ENCODE measurements around the gene PER2. TPM values are rescaled to one million over a fixed set of nuclear protein-coding genes. Genes with fewer than 3 reads are reported as not detected.

Gene PER2
- total RNA-seq, 2 experiments from 2014 or later = 8.4 to 18.6 TPM

DNA sequence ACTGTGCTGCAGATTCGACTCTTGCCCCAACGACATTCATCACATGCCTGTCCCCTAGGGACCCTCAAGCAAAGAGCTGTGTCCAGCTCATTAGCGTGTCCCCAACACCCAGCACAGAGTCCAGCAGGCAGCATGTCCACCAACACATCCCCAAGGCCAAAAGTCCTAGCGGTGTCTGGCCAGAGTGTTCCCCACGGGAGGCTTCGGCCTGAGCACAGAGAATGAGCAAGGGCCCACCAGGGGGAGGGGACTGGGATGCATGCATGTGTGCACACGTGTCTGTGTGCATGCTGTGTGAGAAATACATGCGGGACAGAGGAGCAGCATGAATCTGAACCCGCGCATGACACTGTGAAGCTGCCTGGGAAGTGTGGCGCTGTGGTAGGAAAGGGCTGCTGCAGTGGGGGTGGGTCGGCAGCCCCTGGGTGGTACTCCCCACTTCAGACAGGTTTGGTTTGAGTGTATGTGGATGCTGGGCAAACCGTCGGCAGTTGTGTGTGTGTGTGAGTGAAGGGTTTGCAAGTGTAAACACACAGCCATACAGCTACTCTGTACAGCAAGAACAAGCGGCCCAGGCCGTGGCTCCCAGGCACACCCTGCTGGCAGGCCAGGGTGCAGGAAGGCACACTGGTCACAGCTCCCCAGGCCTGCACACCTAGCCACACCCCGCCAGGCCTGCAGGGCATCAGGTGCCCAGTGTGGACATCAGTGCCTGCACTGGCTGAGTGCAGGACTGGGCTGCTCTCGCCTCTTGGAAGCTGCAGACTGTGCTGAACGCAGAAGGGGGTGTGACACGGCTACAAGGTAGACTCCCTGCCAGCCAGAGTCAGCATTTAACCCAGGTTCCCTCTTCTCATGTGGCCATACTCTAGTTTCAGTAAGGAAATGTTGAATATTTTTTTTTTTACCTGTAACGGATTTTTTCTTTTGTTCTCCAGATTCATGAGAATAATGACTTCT, 29.1 kb downstream of the PER2 start:
- Histone ChIP-seq H3K36me3 (ENCODE audit: insufficient read depth, low read length) (peaks cover 50% of the 10 kb centered on the region), H2AFZ (ENCODE audit: low read length) (no peak overlapping the region), H3K4me1 (ENCODE audit: insufficient read depth, low read length, poor library complexity, severe bottlenecking) (no peaks in the 10 kb centered on the region), H4K20me1 (ENCODE audit: insufficient read depth, low read length) (no peaks in the 10 kb centered on the region), H3K9me2 (ENCODE audit: insufficient read depth, low read length) (no peaks in the 10 kb centered on the region), H3K79me2 (ENCODE audit: insufficient read depth, low read depth, low read length) (no peaks in the 10 kb centered on the region), H3K9me3 (ENCODE audit: low read length) (no peaks in the 10 kb centered on the region), H3K27ac (ENCODE audit: low read depth, low read length, poor library complexity, severe bottlenecking) (no peak overlapping the region), H3K4me3 (ENCODE audit: low read depth, low read length, poor library complexity, severe bottlenecking) (no peak overlapping the region), H3K4me2 (ENCODE audit: low read length) (no peak overlapping the region)
- no peak for DNase-seq (ENCODE audit: low spot score)
- POLR2A ChIA-PET = interaction anchor here (0.7 kb wide), 1 partner anchor 392 kb away, joined by 3 read pairs; no protein-coding TSS in a partner anchor
- BruUV-seq (replicated peaks) = no TSS peak
- CTCF ChIA-PET (ENCODE audit: unreplicated experiment) = no interaction called here
- intact Hi-C loops (cut with micrococcal nuclease; ENCODE audit: unreplicated experiment) = no loop called here
- TF ChIP-seq, protein P1, sequence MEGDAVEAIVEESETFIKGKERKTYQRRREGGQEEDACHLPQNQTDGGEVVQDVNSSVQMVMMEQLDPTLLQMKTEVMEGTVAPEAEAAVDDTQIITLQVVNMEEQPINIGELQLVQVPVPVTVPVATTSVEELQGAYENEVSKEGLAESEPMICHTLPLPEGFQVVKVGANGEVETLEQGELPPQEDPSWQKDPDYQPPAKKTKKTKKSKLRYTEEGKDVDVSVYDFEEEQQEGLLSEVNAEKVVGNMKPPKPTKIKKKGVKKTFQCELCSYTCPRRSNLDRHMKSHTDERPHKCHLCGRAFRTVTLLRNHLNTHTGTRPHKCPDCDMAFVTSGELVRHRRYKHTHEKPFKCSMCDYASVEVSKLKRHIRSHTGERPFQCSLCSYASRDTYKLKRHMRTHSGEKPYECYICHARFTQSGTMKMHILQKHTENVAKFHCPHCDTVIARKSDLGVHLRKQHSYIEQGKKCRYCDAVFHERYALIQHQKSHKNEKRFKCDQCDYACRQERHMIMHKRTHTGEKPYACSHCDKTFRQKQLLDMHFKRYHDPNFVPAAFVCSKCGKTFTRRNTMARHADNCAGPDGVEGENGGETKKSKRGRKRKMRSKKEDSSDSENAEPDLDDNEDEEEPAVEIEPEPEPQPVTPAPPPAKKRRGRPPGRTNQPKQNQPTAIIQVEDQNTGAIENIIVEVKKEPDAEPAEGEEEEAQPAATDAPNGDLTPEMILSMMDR (conservative IDR thresholded peaks at IDR 0.05; ENCODE audit: low read length) = peak; percentile 35; the same call in 1 of the 2 replicates
- TF ChIP-seq EZH2phosphoT487 (IDR thresholded peaks at IDR 0.05; ENCODE audit: borderline replicate concordance, low read depth, low read length) = no peak

DNA sequence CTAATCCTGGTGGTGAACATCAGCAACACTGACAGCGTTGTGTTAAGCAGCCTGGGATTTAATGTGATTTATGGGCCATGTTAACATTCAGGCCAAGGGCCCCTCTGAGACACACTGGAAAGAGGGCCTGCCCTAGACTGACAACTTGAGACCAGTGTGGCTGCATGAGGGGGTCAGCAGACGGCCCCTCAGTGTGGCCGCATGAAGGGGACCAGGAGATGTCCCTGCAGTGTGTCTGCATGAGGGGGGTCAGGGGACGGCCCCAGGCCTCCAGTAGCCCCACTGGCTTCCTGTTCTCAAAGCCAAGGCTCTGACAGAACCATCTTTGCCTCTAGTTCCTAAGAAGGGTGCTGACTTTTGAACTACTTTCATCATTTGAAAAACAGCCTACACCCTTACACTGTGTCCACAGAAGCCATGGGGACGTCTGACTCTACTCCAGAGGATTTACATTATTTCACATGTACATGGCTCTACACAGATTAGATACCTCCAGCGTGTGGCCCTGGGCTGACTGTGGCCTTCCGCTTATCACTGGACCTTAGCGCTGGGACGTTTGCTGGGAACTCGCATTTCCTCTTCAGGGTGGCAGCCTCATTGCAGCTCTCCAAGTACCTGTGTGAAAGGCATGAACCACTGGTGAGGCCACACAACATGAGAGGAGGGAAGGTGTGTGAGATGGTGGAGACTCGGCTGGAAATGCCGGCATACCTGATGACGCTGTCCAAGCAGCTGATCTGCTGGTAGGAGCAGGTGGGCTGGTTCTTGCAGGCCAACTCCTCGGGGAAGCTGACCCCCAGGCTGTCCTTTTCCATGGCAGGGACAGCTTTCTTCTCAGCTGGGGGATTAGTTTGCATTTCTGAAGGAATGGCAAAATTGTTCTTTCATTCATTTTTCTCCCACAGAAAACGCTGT, 30.4 kb downstream of the PER2 start:
- no TSS peak for BruUV-seq (replicated peaks)
- H3K9me2 ChIP-seq (ENCODE audit: insufficient read depth, low read length) = no peaks in the 10 kb centered on the region
- H2AFZ ChIP-seq (ENCODE audit: low read length) = no peak overlapping the region
- POLR2A ChIA-PET = no interaction called here
- no peak overlapping the region for H3K4me2 ChIP-seq (ENCODE audit: low read length)
- intact Hi-C loops (cut with micrococcal nuclease; ENCODE audit: unreplicated experiment) = no loop called here
- H4K20me1 ChIP-seq (ENCODE audit: insufficient read depth, low read length) = no peaks in the 10 kb centered on the region
- no peaks in the 10 kb centered on the region for H3K9me3 ChIP-seq (ENCODE audit: low read length)
- H3K79me2 ChIP-seq (ENCODE audit: insufficient read depth, low read depth, low read length) = no peaks in the 10 kb centered on the region
- TF ChIP-seq, protein P1 (conservative IDR thresholded peaks at IDR 0.05; ENCODE audit: low read length) = no peak
- TF ChIP-seq EZH2phosphoT487 (IDR thresholded peaks at IDR 0.05; ENCODE audit: borderline replicate concordance, low read depth, low read length) = no peak
- no peak overlapping the region for H3K27ac ChIP-seq (ENCODE audit: low read depth, low read length, poor library complexity, severe bottlenecking)
- DNase-seq (ENCODE audit: low spot score) = no peak
- no peak overlapping the region for H3K4me3 ChIP-seq (ENCODE audit: low read depth, low read length, poor library complexity, severe bottlenecking)
- H3K4me1 ChIP-seq (ENCODE audit: insufficient read depth, low read length, poor library complexity, severe bottlenecking) = no peaks in the 10 kb centered on the region
- peaks cover 45% of the 10 kb centered on the region for H3K36me3 ChIP-seq (ENCODE audit: insufficient read depth, low read length)
- CTCF ChIA-PET (ENCODE audit: unreplicated experiment) = interaction anchor here (0.7 kb wide), 1 partner anchor 15 kb away, joined by 3 read pairs; no protein-coding TSS in a partner anchor
